OCI-LY3 (cell line): ENCODE measurements around the gene PNISR.

Source experiments
- CTCF ChIP-seq: fragments of 200-600, 300-600 bp; sonication (generic); IDR thresholded peaks from 2 replicates; pipeline ENCODE4 v1.5.1; 2014; ENCODE audit warnings: antibody characterized with exemption, low read length, low read depth
- EZH2phosphoT487 ChIP-seq: fragments of 200-600 bp; shearing (Covaris generic); IDR thresholded peaks from 2 replicates; pipeline ENCODE4 v1.6.1; 2018; ENCODE audit warnings: antibody characterized with exemption, mixed run types, low read depth

GRCh38 chr6:99467509-99468106, 42.5 kb upstream of the PNISR start:
- TF ChIP-seq CTCF (peak; percentile 50), EZH2phosphoT487 (no peak)
